NCI-H510A treated with DMSO at 0.1 percent for 48 hours (cell line): Measurements from ENCODE around the gene MRPS34.

Experiments used
- DNase-seq: peaks from one replicate; lab custom pipeline; 2025; lab: John Stamatoyannopoulos, UW

Gene MRPS34

GRCh38 chr16:1769402-1770300, 3.3 kb downstream of the MRPS34 start:
- no peak for DNase-seq

GRCh38 chr16:1768767-1769401, 4.0 kb downstream of the MRPS34 start:
- DNase-seq: no peak

GRCh38 chr16:1768061-1768766, 4.7 kb downstream of the MRPS34 start:
- DNase-seq: no peak

GRCh38 chr16:1767116-1767994, 5.6 kb downstream of the MRPS34 start:
- no peak for DNase-seq

- DNase-seq: no peak
Measured at GRCh38 chr16:1766701-1767100, 6.2 kb downstream of the MRPS34 start.

- DNase-seq: no peak
Measured at GRCh38 chr16:1766231-1766630, 6.7 kb downstream of the MRPS34 start.

GRCh38 chr16:1765826-1766225, 7.1 kb downstream of the MRPS34 start:
- DNase-seq: no peak

- no peak for DNase-seq
Measured at GRCh38 chr16:1764971-1765370, 8.0 kb downstream of the MRPS34 start.

- no peak for DNase-seq
Measured at GRCh38 chr16:1763521-1764511, 9.1 kb downstream of the MRPS34 start.

GRCh38 chr16:1762879-1763520, 9.9 kb downstream of the MRPS34 start:
- no peak for DNase-seq

GRCh38 chr16:1762196-1762878, 10.6 kb downstream of the MRPS34 start:
- DNase-seq: no peak

- no peak for DNase-seq
Measured at GRCh38 chr16:1761751-1762150, 11.2 kb downstream of the MRPS34 start.

- DNase-seq: no peak
Measured at GRCh38 chr16:1760911-1761310, 12.0 kb downstream of the MRPS34 start.

GRCh38 chr16:1759511-1759910, 13.4 kb downstream of the MRPS34 start:
- no peak for DNase-seq

GRCh38 chr16:1758923-1759322, 14.0 kb downstream of the MRPS34 start:
- no peak for DNase-seq

- no peak for DNase-seq
Measured at GRCh38 chr16:1757714-1758461, 15.0 kb downstream of the MRPS34 start.

GRCh38 chr16:1754204-1754603, 18.7 kb downstream of the MRPS34 start:
- DNase-seq: no peak

- DNase-seq: no peak
Measured at GRCh38 chr16:1752853-1753252, 20.1 kb downstream of the MRPS34 start.

- no peak for DNase-seq
Measured at GRCh38 chr16:1751946-1752345, 21.0 kb downstream of the MRPS34 start.
